Osteoblast (primary cell): Measurements from ENCODE around the gene HHEX. TPM values are rescaled to one million over a fixed set of nuclear protein-coding genes. Genes with fewer than 3 reads are reported as not detected.

Experiments used
- DNase-seq: peaks from one replicate; pipeline ENCODE4 v3.0.0; 2011; ENCODE audit warnings: low spot score, mixed read lengths; ENCODE audit not compliant: insufficient read length; ENCODE audit errors: missing footprints
- H2AFZ ChIP-seq: 2 replicates; pipeline ENCODE4 v1.6.0; 2011; ENCODE audit warnings: mild to moderate bottlenecking, low read length
- H3K27ac ChIP-seq: 2 replicates; pipeline ENCODE4 v1.5.1; 2011; ENCODE audit warnings: mild to moderate bottlenecking, low read depth, low read length, moderate library complexity
- H3K27me3 ChIP-seq: 2 replicates; pipeline ENCODE4 v1.6.0; 2012; ENCODE audit warnings: mild to moderate bottlenecking, control low read depth, inconsistent platforms, low read length, moderate library complexity; ENCODE audit not compliant: insufficient read depth
- H3K36me3 ChIP-seq: 2 replicates; pipeline ENCODE4 v1.5.1; 2011; ENCODE audit warnings: mild to moderate bottlenecking, low read length, control low read depth, moderate library complexity; ENCODE audit not compliant: insufficient read depth
- H3K4me1 ChIP-seq: 2 replicates; pipeline ENCODE4 v1.5.1; 2011; ENCODE audit warnings: mild to moderate bottlenecking, low read length, control low read depth, moderate library complexity; ENCODE audit not compliant: insufficient read depth
- H3K4me2 ChIP-seq: 2 replicates; pipeline ENCODE4 v1.6.0; 2011; ENCODE audit warnings: mild to moderate bottlenecking, low read length; ENCODE audit not compliant: insufficient read depth
- H3K4me3 ChIP-seq: fragments of 200-600 bp; sonication (generic); 3 replicates; pipeline ENCODE4 v1.5.1; 2012; ENCODE audit warnings: mild to moderate bottlenecking, low read length, inconsistent platforms; ENCODE audit not compliant: insufficient read depth
- H3K79me2 ChIP-seq: 2 replicates; pipeline ENCODE4 v1.6.0; 2012; ENCODE audit warnings: mild to moderate bottlenecking, low read length, control low read depth, inconsistent platforms; ENCODE audit not compliant: insufficient read depth
- H3K9me3 ChIP-seq: 2 replicates; pipeline ENCODE4 v1.5.1; 2011; ENCODE audit warnings: low read depth, low read length, control low read depth
- H4K20me1 ChIP-seq: 2 replicates; pipeline ENCODE4 v1.6.0; 2012; ENCODE audit warnings: mild to moderate bottlenecking, low read length, control low read depth; ENCODE audit not compliant: insufficient read depth
- CTCF ChIP-seq: IDR thresholded peaks from 2 replicates; pipeline ENCODE4 v1.5.1; 2011; ENCODE audit warnings: mild to moderate bottlenecking, low read depth, low read length, moderate library complexity; ENCODE audit errors: extremely low read depth
- total RNA-seq: library from RNA; depleted of rRNA; stranded (reverse); fragments of >200 nt; gene quantifications from 2 replicates; pipeline ENCODE4 v1.2.3, GENCODE V29; 2012

Gene HHEX
- total RNA-seq, 1 donor = 0.36 TPM

DNA sequence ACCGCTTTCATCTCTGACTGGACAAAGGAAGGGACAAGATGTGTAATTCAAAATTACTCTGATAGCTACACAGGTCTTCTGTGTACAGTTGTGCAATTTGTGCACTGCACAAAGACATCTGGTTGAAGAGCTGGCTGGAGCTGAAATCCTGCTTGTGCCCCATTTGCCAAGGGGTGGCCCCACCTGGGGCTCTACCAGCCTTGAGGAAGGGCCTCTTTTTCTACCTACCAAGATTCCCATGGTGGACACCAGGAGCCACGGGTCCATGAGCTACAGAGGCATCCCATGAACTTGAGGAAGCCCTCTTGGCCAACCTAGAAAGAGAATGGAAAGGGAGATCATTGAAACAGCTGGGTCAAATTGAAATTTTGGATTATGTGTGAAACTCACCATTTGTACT lies 43.2 kb downstream of the HHEX start:
- DNase-seq = no peak
- H3K9me3 ChIP-seq = no peaks in the 10 kb centered on the region
- TF ChIP-seq CTCF = no peak
- H3K4me3 ChIP-seq = no peak overlapping the region
- H3K79me2 ChIP-seq = no peaks in the 10 kb centered on the region
- H3K36me3 ChIP-seq = no peaks in the 10 kb centered on the region
- no peaks in the 10 kb centered on the region for H3K4me1 ChIP-seq
- no peak overlapping the region for H3K4me2 ChIP-seq
- peaks cover 10% of the 10 kb centered on the region for H3K27me3 ChIP-seq
- H4K20me1 ChIP-seq = no peaks in the 10 kb centered on the region
- H3K27ac ChIP-seq = no peak overlapping the region
- H2AFZ ChIP-seq = no peak overlapping the region

DNA sequence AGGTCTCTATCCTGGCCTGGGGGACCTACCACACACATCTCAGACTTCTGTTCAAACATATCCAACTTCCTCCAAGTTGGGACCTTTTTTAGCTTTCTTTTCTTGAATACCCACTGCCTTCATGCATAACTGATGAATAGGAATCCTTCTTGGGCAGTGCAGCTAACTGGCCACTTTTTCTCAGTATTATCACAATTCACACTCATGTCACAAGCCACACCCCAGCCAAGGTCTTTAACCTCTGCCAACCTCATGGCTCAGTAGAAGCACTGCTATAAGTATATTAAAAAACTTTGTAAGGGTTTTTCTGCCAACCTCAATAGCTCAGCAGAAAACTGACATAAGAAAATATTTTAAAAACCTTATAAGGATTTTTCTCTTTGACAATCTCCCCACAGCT lies 44.5 kb downstream of the HHEX start:
- Histone ChIP-seq H3K4me3 (no peak overlapping the region), H3K4me2 (no peak overlapping the region), H2AFZ (no peak overlapping the region), H3K9me3 (no peaks in the 10 kb centered on the region), H3K36me3 (no peaks in the 10 kb centered on the region), H3K27me3 (peaks cover 10% of the 10 kb centered on the region), H3K4me1 (no peaks in the 10 kb centered on the region), H3K79me2 (no peaks in the 10 kb centered on the region), H4K20me1 (no peaks in the 10 kb centered on the region), H3K27ac (no peak overlapping the region)
- TF ChIP-seq CTCF = no peak
- no peak for DNase-seq

- TF ChIP-seq CTCF = no peak
- peaks cover 7% of the 10 kb centered on the region for H3K27me3 ChIP-seq
- no peak overlapping the region for H2AFZ ChIP-seq
- no peaks in the 10 kb centered on the region for H3K9me3 ChIP-seq
- H3K4me1 ChIP-seq = no peaks in the 10 kb centered on the region
- DNase-seq = no peak
- no peak overlapping the region for H3K27ac ChIP-seq
- H3K36me3 ChIP-seq = no peaks in the 10 kb centered on the region
- H3K79me2 ChIP-seq = no peaks in the 10 kb centered on the region
- H3K4me3 ChIP-seq = no peak overlapping the region
- no peaks in the 10 kb centered on the region for H4K20me1 ChIP-seq
- H3K4me2 ChIP-seq = no peak overlapping the region
Observed at GRCh38 chr10:92735938-92736337, 46.2 kb downstream of the HHEX start.

DNA sequence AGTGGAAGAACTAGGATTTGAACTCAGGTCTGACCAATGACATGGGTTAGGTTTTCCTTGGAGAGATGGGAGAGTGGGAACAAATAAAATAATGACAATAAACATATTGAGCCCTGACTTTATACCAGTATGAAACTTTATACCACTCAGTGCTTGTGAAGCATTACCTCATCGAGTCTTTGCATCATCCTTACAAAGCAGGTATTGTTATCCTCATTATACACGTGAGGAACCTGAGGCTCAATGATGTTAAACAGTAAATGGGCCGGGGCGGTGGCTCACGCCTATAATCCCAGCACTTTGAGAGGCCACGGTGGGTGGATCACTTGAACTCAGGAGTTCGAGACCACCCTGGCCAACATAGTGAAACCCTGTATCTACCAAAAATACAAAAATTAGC lies 47.7 kb downstream of the HHEX start:
- H3K4me1 ChIP-seq = no peaks in the 10 kb centered on the region
- peaks cover 3% of the 10 kb centered on the region for H3K27me3 ChIP-seq
- H3K27ac ChIP-seq = no peak overlapping the region
- no peaks in the 10 kb centered on the region for H4K20me1 ChIP-seq
- H3K79me2 ChIP-seq = no peaks in the 10 kb centered on the region
- H3K4me2 ChIP-seq = no peak overlapping the region
- no peak for TF ChIP-seq CTCF
- DNase-seq = no peak
- no peaks in the 10 kb centered on the region for H3K36me3 ChIP-seq
- no peak overlapping the region for H3K4me3 ChIP-seq
- no peaks in the 10 kb centered on the region for H3K9me3 ChIP-seq
- H2AFZ ChIP-seq = no peak overlapping the region
